HepG2 (cell line): ENCODE data around the gene VARS1. TPM values are rescaled to one million over a fixed set of nuclear protein-coding genes. Genes with fewer than 3 reads are reported as not detected.

Experiments used
- AHDC1 ChIP-seq: sonication (generic); formaldehyde crosslinking; IDR thresholded peaks from 2 replicates; pipeline ENCODE4 v1.5.1; 2020; ENCODE audit warnings: mild to moderate bottlenecking, missing genetic modification reagents, borderline replicate concordance
- ATF7 ChIP-seq, 2 experiments: fragments of 450-650 bp in 1 of 2; sonication (generic) in 1 of 2; formaldehyde crosslinking in 1 of 2; IDR thresholded peaks; 2 replicates each; pipeline versions ENCODE4 v1.4.0 to v1.6.1; 2016 to 2020; ENCODE audit warnings: antibody characterized with exemption in 1 of 2, mild to moderate bottlenecking in 1 of 2, missing genetic modification reagents in 1 of 2
- BCL3 ChIP-seq: sonication (generic); formaldehyde crosslinking; IDR thresholded peaks from 2 replicates; pipeline ENCODE4 v1.5.1; 2020; ENCODE audit warnings: mild to moderate bottlenecking, missing genetic modification reagents, moderate library complexity
- BRF2 ChIP-seq: sonication (generic); formaldehyde crosslinking; IDR thresholded peaks from 2 replicates; pipeline ENCODE4 v1.8.1; 2022; ENCODE audit warnings: mild to moderate bottlenecking, missing genetic modification reagents
- CREB3 ChIP-seq: sonication (generic); formaldehyde crosslinking; IDR thresholded peaks from 2 replicates; pipeline ENCODE4 v1.5.0; 2020; ENCODE audit warnings: missing genetic modification reagents
- EED ChIP-seq: sonication (generic); formaldehyde crosslinking; IDR thresholded peaks from 2 replicates; pipeline ENCODE4 v1.5.0; 2020; ENCODE audit warnings: mild to moderate bottlenecking, missing genetic modification reagents
- GATA4 ChIP-seq: sonication (generic); IDR thresholded peaks from 2 replicates; pipeline ENCODE4 v1.6.1; 2016; ENCODE audit warnings: antibody characterized with exemption, low read depth, borderline replicate concordance
- KDM6A ChIP-seq: IDR thresholded peaks from 2 replicates; pipeline ENCODE4 v1.6.1; 2016; ENCODE audit warnings: low read depth
- KLF12 ChIP-seq: sonication (generic); formaldehyde crosslinking; IDR thresholded peaks from 2 replicates; pipeline ENCODE4 v1.4.0; 2020; ENCODE audit warnings: missing genetic modification reagents, borderline replicate concordance
- KMT2A ChIP-seq: sonication (generic); formaldehyde crosslinking; IDR thresholded peaks from 2 replicates; pipeline ENCODE4 v1.4.0; 2020; ENCODE audit warnings: missing genetic modification reagents
- NFKB2 ChIP-seq: sonication (generic); formaldehyde crosslinking; IDR thresholded peaks from 2 replicates; pipeline ENCODE4 v1.4.0; 2020; ENCODE audit warnings: missing genetic modification reagents, borderline replicate concordance
- PAWR ChIP-seq: sonication (generic); formaldehyde crosslinking; IDR thresholded peaks from 2 replicates; pipeline ENCODE4 v1.4.0; 2020; ENCODE audit warnings: missing genetic modification reagents, mild to moderate bottlenecking, borderline replicate concordance
- RNF2 ChIP-seq: fragments of 450-650 bp; conservative IDR thresholded peaks from 2 replicates; pipeline ENCODE4 v1.6.1; 2016; ENCODE audit warnings: low read depth
- SETDB1 ChIP-seq: sonication (generic); formaldehyde crosslinking; IDR thresholded peaks from 2 replicates; pipeline ENCODE4 v1.5.1; 2020; ENCODE audit warnings: missing genetic modification reagents, mild to moderate bottlenecking, borderline replicate concordance
- TBL1XR1 ChIP-seq: fragments of 150-350 bp; IDR thresholded peaks from 2 replicates; pipeline ENCODE4 v1.6.1; 2014; ENCODE audit warnings: borderline replicate concordance, low read length; ENCODE audit not compliant: partially characterized antibody
- TP53 ChIP-seq: sonication (generic); formaldehyde crosslinking; conservative IDR thresholded peaks from 2 replicates; pipeline ENCODE4 v1.4.0; 2020; ENCODE audit warnings: missing genetic modification reagents
- ZBTB42 ChIP-seq: sonication (generic); formaldehyde crosslinking; IDR thresholded peaks from 2 replicates; pipeline ENCODE4 v1.5.0; 2020; ENCODE audit warnings: mild to moderate bottlenecking, missing genetic modification reagents
- ZNF580 ChIP-seq: IDR thresholded peaks from 2 replicates; pipeline ENCODE4 v1.6.1; 2016; ENCODE audit warnings: low read depth, borderline replicate concordance
- ZNF605 ChIP-seq: sonication (generic); formaldehyde crosslinking; IDR thresholded peaks from 2 replicates; pipeline ENCODE4 v1.8.0; 2022; ENCODE audit warnings: mild to moderate bottlenecking, missing genetic modification reagents
- ZNF7 ChIP-seq: IDR thresholded peaks from 2 replicates; pipeline ENCODE4 v1.6.1; 2016; ENCODE audit warnings: missing biosample characterization, missing genetic modification reagents
- polyA plus RNA-seq, 8 experiments: library from polyadenylated mRNA; depleted of rRNA in 3 of 8; stranded (reverse) in 7 of 8; unstranded in 1 of 8; fragments of >200 nt; fragmentation: Illumina TruSeq in 4 of 8; extraction: Trizol in 4 of 8; gene quantifications; 2 replicates each; pipeline versions ENCODE4 v1.2.1 to v1.2.3, GENCODE V29; 2011 to 2016; ENCODE audit warnings: low read depth in 4 of 8, missing spikeins in 1 of 8, mixed read lengths in 1 of 8; ENCODE audit not compliant: insufficient read depth in 1 of 8
- total RNA-seq, 5 experiments: library from RNA; depleted of rRNA; stranded (reverse); fragments of >200 nt; fragmentation: Illumina TruSeq; extraction: Trizol; gene quantifications; 2 replicates each; pipeline ENCODE4 v1.2.3, GENCODE V29; 2016; ENCODE audit warnings: low read depth in 1 of 5

VARS1 gene
- total and polyA plus RNA-seq, 2 of the 13 experiments (the other 11 are each of a cell fraction or from before 2014, with no cell fraction given) = 14.7 to 56.1 TPM

- 0 out of 2 replicates have a peak, but pooled peaks have one; percentile 43 for TF ChIP-seq BRF2 (CRISPR knock-in tag)
- TF ChIP-seq ZNF605 (CRISPR knock-in tag) = peak; percentile 87
- peak; percentile 68; the same call in 1 of the 2 replicates for TF ChIP-seq TP53 (CRISPR knock-in tag)
- TF ChIP-seq ATF7 (IDR thresholded peaks at IDR 0.05) = no peak
- no peak for TF ChIP-seq ATF7 (CRISPR knock-in tag; IDR thresholded peaks at IDR 0.05)
- TF ChIP-seq NFKB2 = peak; percentile 84
- peak; percentile 89 for TF ChIP-seq KMT2A (CRISPR knock-in tag)
- TF ChIP-seq PAWR (CRISPR knock-in tag) = no peak
- TF ChIP-seq ZNF580 (CRISPR knock-in tag) = peak; percentile 78
- no peak for TF ChIP-seq SETDB1 (CRISPR knock-in tag)
- peak; percentile 48; the same call in 1 of the 2 replicates for TF ChIP-seq ZNF7 (CRISPR knock-in tag)
- peak; percentile 89; the same call in 1 of the 2 replicates for TF ChIP-seq ZBTB42 (CRISPR knock-in tag)
- peak; percentile 15; the same call in 1 of the 2 replicates for TF ChIP-seq RNF2
- no peak for TF ChIP-seq CREB3 (CRISPR knock-in tag)
- TF ChIP-seq GATA4 = peak; percentile 97
- no peak for TF ChIP-seq AHDC1 (CRISPR knock-in tag)
- no peak for TF ChIP-seq EED (CRISPR knock-in tag)
- TF ChIP-seq KLF12 (CRISPR knock-in tag) = no peak; the same call in 1 of the 2 replicates
- peak; percentile 81; the same call in 1 of the 2 replicates for TF ChIP-seq BCL3 (CRISPR knock-in tag)
- TF ChIP-seq TBL1XR1 = peak; percentile 72
- 0 out of 2 replicates have a peak, but pooled peaks have one; percentile 2 for TF ChIP-seq KDM6A (CRISPR knock-in tag)
Observed at GRCh38 chr6:31827286-31828079, 31.9 kb upstream of the VARS1 start, which contains the start of gene HSPA1B (continued).
